ENCODE data around the gene FAM180A.
"Not testable (repeated sequence)": the region's sequence is repeated elsewhere in the genome, so short reads cannot be mapped to it uniquely, and the experiment has no call there.

Gene FAM180A

DNA sequence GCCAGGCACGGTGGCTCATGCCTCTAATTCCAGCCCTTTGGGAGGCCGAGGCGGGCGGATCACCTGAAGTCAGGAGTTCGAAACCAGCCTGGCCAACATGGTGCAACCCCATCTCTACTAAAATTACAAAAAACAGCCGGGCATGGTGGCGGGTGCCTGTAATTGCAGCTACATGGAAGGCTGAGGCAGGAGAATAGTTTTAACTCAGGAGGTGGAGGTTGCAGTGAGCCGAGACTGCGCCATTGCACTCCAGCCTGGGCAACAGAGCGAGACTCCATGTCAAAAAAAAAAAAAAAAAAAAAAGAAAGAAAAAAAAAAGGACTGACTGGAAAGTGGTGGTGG is 11.3 kb downstream of the FAM180A start:
- not testable (repeated sequence) for DNase-seq

GRCh38 chr7:135736586-135737305 is 11.9 kb downstream of the FAM180A start:
- DNase-seq, result no peak

- no peak for DNase-seq
Measured at GRCh38 chr7:135734343-135734689, 14.3 kb downstream of the FAM180A start.

GRCh38 chr7:135733603-135734342 is 14.8 kb downstream of the FAM180A start:
- DNase-seq, result no peak

DNA sequence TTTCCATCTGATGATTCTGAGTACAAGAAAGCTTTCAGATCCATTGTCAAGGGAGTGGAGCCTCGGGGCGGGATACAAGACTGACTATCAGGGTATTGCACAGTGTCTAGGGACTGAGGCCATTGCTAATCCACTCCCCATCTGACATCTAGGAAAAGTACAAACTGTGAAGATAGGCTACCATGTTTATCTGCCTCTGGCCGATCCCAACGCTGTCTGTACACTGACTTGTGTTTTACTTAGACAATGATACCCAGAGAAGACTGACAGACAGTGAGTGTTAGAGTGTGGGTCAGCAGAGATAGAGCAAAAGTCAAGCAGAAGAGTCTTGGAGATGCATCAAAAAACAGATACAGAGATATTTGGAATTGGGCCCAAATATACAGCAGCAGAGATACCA is 17.5 kb downstream of the FAM180A start:
- DNase-seq, result no peak

DNA sequence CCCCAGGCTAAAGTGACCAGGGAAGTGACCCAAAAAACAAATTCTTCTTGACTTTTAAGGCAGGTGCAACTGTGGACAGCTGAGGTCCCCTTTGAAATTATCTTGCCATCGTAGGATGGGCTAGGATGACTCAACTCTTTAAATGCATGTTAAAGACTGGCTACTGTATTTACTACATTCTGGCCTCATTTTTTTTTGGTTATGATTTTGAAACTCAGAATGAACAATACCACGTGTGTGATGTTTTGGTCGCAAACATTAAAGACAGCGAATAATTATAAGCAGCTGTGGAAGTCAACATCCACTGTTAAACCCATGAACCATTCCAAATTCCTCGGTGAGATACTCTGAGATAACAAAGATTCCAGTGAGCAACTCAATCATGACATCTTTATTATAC is 19.4 kb downstream of the FAM180A start:
- DNase-seq, result no peak

DNA sequence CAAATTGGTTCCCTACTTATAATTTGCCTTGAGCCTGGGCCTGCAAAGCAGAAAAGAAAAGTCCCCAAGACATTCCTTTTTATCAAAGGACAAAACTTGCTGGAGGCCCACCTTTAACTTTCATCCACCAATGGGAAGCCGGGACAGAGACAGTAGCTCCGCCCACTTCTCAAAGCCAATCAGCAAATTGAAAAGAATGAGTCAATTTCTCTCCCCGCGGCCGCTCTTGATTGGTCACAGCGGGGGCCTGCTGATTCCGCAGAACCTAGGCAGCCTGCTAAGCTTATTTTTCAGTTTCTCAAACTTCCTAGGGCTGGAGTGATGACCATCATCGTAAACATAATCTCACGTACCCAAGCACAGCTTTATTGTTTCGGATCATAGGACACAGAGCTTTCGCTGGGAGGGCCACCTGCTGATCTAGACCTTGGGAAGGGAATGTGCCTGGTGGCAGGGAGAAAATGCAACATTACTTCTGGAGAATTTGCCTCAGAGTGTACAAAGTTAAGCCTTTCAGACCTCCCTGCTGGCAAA is 20.4 kb downstream of the FAM180A start, which contains the start of gene SLC13A4:
SLC13A4 (minus strand) TSS at position 51 of the 534 bp plus-strand sequence. CDS start 690 bp downstream, outside the sequence.
- DNase-seq, result no peak

- no peak for DNase-seq
Measured at GRCh38 chr7:135726911-135727673, 21.5 kb downstream of the FAM180A start.

- DNase-seq, result no peak
Measured at GRCh38 chr7:135726276-135726788, 22.3 kb downstream of the FAM180A start.

GRCh38 chr7:135723411-135723810 is 25.2 kb downstream of the FAM180A start:
- DNase-seq, result no peak

- no peak for DNase-seq
Measured at GRCh38 chr7:135721198-135721820, 27.3 kb downstream of the FAM180A start.

DNA sequence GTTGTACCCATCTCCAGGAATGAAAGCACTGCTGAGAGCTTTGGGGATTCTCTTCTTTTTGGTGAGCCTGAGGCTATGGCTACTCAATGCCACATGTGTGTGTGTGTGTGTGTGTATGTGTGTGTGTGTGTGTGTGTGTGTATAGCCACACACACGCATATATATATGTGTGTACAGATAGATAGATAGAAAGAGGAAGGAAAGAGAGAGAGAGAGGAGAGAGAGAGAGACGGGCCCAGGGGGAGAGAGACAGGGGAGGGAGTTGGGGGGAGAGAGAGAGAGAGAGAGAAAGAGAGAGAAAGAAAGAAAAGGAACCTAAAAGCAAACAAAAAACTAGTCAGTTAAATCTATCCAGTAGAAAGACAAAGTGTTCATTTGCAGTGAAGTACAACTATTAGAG is 28.9 kb downstream of the FAM180A start:
- no peak for DNase-seq

- no peak for DNase-seq
Measured at GRCh38 chr7:135718794-135719437, 29.7 kb downstream of the FAM180A start.

DNA sequence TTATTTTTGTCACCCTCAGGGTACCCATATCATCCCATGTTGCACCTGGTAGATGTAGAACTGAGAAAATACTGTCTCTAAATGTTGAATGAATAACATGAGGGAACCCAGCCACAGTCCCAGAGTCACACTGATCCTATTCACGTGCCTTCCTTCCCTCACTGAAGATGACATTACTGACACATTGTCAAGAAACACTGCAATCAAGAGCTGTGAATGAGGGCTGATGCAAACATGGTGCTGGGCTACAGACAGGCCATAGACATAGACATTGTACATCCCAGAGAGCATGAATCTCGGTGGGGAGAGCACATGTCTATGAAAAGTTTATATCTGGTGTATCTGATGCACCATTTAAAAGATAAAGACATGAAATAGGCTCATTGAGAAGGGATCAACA is 30.4 kb downstream of the FAM180A start:
- DNase-seq, result no peak

DNA sequence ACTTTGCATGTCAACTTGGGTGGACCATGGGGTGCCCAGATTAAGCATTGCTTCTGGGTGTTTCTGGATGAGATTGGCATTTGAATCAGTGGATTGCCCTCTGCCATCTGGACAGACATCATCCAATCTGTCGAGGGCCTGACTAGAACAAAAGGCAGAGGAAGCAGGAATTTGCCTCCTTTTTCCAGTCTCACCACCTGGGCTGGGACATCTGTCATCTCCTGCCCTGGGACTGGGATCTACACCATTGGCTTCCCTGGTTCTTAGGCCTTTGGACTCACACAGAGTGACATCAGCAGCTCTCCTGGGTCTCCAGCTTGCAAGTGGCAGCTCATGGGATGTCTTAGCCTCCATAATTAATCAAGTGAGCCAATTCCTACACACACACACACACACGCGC is 30.9 kb downstream of the FAM180A start:
- no peak for DNase-seq

DNA sequence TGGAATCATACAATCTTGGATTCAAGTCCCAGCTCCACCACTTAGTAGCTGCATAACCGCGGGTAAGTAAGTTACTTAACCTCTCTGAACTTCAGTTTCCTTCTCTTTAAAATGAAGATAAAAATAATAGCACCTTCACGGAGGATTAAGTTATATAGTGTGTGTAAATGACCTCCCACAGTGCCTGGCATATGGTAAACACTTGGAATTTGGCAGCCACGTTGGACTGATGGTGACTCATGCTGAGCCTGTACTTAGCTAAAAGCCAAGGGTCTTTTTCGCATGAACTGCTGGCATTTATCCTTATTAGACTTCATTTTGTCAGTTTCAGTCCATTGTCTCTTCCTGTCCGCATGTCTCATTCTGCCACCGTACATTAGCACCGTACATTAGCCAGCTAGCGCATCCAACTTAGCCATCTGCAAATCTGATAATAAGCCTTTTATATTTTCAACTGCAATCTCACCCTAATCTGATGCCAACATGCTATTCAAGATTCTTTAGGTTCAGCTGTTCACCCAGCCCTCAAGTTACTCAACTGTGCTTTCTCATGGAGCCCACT is 31.9 kb downstream of the FAM180A start:
- no peak for DNase-seq

DNA sequence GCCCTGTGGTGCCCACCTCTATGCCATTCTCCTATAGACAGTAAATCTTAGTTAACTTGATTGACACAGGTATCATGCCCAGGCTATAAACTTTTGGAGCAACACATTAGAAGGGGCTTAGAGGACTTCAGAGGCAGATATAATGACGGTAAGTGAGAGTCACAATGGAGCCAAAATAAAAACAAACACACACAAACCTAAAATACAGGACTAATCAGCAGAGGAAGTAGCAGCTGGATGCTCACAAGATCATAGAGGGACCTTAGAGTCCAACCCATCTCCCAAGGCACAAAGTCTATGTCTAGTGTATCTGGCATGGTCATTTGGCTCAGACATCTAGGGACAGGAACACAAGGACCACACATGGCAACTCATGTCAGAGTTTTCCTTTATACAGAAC is 32.9 kb downstream of the FAM180A start:
- DNase-seq, result no peak

DNA sequence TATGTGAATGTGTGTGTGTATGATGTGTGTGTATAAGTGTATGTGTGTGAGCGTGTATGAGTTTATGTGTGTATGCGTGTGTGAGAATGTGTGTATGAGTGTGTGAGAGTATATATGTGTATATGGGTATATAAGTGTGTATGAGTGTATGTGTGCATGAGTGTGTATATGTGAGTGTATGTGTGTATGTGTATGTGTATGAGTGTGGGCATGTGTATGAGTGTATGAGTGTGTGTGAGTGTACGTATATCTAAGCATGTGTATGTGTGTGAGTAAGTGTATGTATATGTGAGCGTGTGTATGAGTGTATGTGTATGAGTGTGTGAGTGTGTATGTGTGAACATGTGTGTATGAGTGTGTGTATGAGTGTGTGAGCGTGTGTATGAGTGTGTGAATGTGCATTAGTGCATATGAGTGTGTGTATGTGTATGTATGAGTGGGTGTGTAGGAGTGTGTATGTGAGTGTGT is 33.5 kb downstream of the FAM180A start:
- DNase-seq, result no peak

DNA sequence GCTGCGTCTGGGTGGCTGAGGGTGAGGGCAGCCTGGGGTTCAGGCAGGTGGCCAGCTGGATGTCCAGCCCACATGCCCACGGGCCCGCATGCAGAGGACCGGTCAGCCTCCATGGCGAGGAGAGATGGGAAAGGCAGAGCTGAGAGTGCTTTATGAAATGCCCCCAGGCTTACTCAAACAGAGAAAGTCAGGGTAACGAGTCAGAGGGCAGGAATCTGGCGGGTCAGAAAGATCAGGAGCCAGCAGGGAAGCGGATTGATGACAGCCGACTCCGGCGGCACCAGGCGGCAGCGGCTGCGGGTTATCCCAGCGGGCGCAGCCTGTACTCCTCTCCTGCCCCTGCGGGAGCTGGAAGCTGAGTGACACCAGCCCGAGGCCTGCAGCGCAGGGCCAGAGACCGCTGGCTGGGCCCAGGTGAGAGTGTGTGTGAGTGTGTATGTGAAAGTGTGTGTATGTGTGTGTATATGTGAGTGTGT is 34.0 kb downstream of the FAM180A start:
- DNase-seq, result no peak

- DNase-seq, result no peak
Measured at GRCh38 chr7:135713836-135714470, 34.7 kb downstream of the FAM180A start.

DNA sequence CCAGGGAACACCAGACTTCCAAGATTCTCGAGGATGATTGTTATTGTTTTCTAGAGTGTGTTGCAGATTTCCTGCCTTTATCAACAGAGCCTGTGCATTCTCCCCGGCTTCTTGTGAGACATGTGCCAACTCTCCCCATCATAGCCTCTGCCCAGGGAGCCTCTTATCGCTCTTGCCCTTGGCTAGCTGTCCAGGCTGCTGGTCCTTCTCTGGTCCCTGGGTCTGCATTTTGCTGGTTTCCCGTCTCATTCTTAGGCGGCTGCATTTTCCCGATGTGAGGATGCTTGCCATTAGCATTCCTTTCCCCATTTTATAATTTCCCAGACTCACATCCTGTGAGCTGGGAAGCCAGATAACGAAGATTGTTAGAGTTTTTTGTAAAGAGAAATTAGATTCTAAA is 35.8 kb downstream of the FAM180A start:
- no peak for DNase-seq
